Right renal cortex interstitium (tissue), 3 donors: ENCODE measurements around the gene CNDP2. TPM values are rescaled to one million over a fixed set of nuclear protein-coding genes. Genes with fewer than 3 reads are reported as not detected.
"Not testable (repeated sequence)": the region's sequence is repeated elsewhere in the genome, so short reads cannot be mapped to it uniquely, and the experiment has no call there.

Experiments used
- DNase-seq, 3 donors: peaks; one replicate each; pipeline ENCODE4 v3.0.0-alpha.2; 2013; ENCODE audit warnings: low read depth in 3 of 3, low spot score in 2 of 3
- polyA plus RNA-seq, 3 donors: library from polyadenylated mRNA; unstranded; fragments of 120-200 nt; gene quantifications; one replicate each; pipeline ENCODE4 v1.2.1, GENCODE V29; 2013; ENCODE audit not compliant: insufficient read length in 3 of 3

CNDP2 gene
- polyA plus RNA-seq, 3 donors = 257 to 308 (median 263) TPM

GRCh38 chr18:74562775-74563174, 66.6 kb downstream of the CNDP2 start:
- DNase-seq = no peak

GRCh38 chr18:74563999-74564398, 67.8 kb downstream of the CNDP2 start:
- no peak for DNase-seq

- not testable (repeated sequence) for DNase-seq
These were observed 69.0 kb downstream of the CNDP2 start for GRCh38 chr18:74565164-74565563.

- not testable (repeated sequence) for DNase-seq
These were observed 69.8 kb downstream of the CNDP2 start for GRCh38 chr18:74565993-74566392.

- DNase-seq = no peak
These were observed 71.7 kb downstream of the CNDP2 start for GRCh38 chr18:74567822-74568221.

- DNase-seq = no peak
These were observed 73.2 kb downstream of the CNDP2 start for GRCh38 chr18:74569401-74569800.

GRCh38 chr18:74570266-74570665, 74.1 kb downstream of the CNDP2 start:
- DNase-seq = no peak

- no peak for DNase-seq
These were observed 75.9 kb downstream of the CNDP2 start for GRCh38 chr18:74571895-74572680.

- no peak for DNase-seq
These were observed 76.9 kb downstream of the CNDP2 start for GRCh38 chr18:74573053-74573452.

Other genes with a start within 250 kb of the CNDP2 start
- 100 to 1,000 TPM; 279 to 338 (median 337) TPM for gene CYB5A, start 204.4 kb upstream of the CNDP2 start, polyA plus RNA-seq
- under 1 TPM; 0.24 to 0.35 (median 0.28) TPM for gene C18orf63, start 180.5 kb upstream of the CNDP2 start, polyA plus RNA-seq
- gene DIPK1C, start 39.1 kb upstream of the CNDP2 start, polyA plus RNA-seq = under 1 TPM; 0.26 to 0.37 (median 0.27) TPM
- gene CNDP1, start 38.1 kb downstream of the CNDP2 start, polyA plus RNA-seq = 1 to 10 TPM in 2 of 3 donors, under 1 TPM in 1; 0.75 to 1.5 (median 1.2) TPM
- gene ZNF407, start 101.5 kb downstream of the CNDP2 start, polyA plus RNA-seq = 10 to 100 TPM in 2 of 3 donors, 1 to 10 TPM in 1; 9.9 to 11.6 (median 10.9) TPM